Measurements from ENCODE around the gene BFSP2. TPM values are rescaled to one million over a fixed set of nuclear protein-coding genes. Genes with fewer than 3 reads are reported as not detected.

The BFSP2 gene
- total and polyA plus RNA-seq, 4 donors, result 0.14 to 0.35 TPM; not detected in 2

- Histone ChIP-seq H3K9me3 (ENCODE audit: control insufficient read depth in 4 of 4, insufficient read depth in 3 of 4, low read length in 3 of 4) (peaks cover 0 to 8% (median 2%) of the 10 kb centered on the region in 4 donors), H3K36me3 (ENCODE audit: control insufficient read depth in 4 of 4, insufficient read depth in 4 of 4, low read length in 4 of 4) (no peaks in the 10 kb centered on the region), H3K4me1 (ENCODE audit: control insufficient read depth in 5 of 5, insufficient read depth in 5 of 5, low read length in 5 of 5) (no peaks in the 10 kb centered on the region), H3K9ac (ENCODE audit: insufficient read depth in 1 of 2, low read length in 2 of 2) (no peak overlapping the region), H3K4me3 (no peak overlapping the region), H3K27ac (ENCODE audit: low read depth in 1 of 2, low read length in 1 of 2) (no peak overlapping the region), H3K27me3 (ENCODE audit: control insufficient read depth in 3 of 3, insufficient read depth in 3 of 3, low read length in 2 of 3) (no peaks in the 10 kb centered on the region)
- DNase-seq (no peak), ATAC-seq (ENCODE audit: insufficient read depth, low FRiP score) (peak; percentile 35)
- TF ChIP-seq CTCF (IDR thresholded peaks at IDR 0.05; ENCODE audit: control extremely low read depth, extremely low read depth), result peak; percentile 29
- WGBS, 2 donors, result 83 to 89% methylated on average over 1 of the region's 1 CpG
These were observed 88.2 kb downstream of the BFSP2 start for GRCh38 chr3:133487920-133488540.

- Histone ChIP-seq H3K4me1 (ENCODE audit: control insufficient read depth in 5 of 5, insufficient read depth in 5 of 5, low read length in 5 of 5) (no peaks in the 10 kb centered on the region), H3K36me3 (ENCODE audit: control insufficient read depth in 4 of 4, insufficient read depth in 4 of 4, low read length in 4 of 4) (no peaks in the 10 kb centered on the region), H3K9ac (ENCODE audit: insufficient read depth in 1 of 2, low read length in 2 of 2) (no peak overlapping the region), H3K27me3 (ENCODE audit: control insufficient read depth in 3 of 3, insufficient read depth in 3 of 3, low read length in 2 of 3) (no peaks in the 10 kb centered on the region), H3K27ac (ENCODE audit: low read depth in 1 of 2, low read length in 1 of 2) (no peak overlapping the region), H3K4me3 (no peak overlapping the region), H3K9me3 (ENCODE audit: control insufficient read depth in 4 of 4, insufficient read depth in 3 of 4, low read length in 3 of 4) (peaks cover 0 to 8% (median 2%) of the 10 kb centered on the region in 4 donors)
- TF ChIP-seq CTCF (IDR thresholded peaks at IDR 0.05; ENCODE audit: control extremely low read depth, extremely low read depth), result no peak
- DNase-seq (peak in 2 of 3 donors; percentile 29 to 53), ATAC-seq (ENCODE audit: insufficient read depth, low FRiP score) (no peak)
- 61 to 80% methylated on average over 3 of the region's 3 CpGs for WGBS, 2 donors
These were observed 89.0 kb downstream of the BFSP2 start for GRCh38 chr3:133488785-133489367.

GRCh38 chr3:133489466-133490085 lies 89.7 kb downstream of the BFSP2 start:
- no peaks in the 10 kb centered on the region for H3K27me3 ChIP-seq (ENCODE audit: control insufficient read depth in 3 of 3, insufficient read depth in 3 of 3, low read length in 2 of 3)
- no peak for DNase-seq
- WGBS, 2 donors, result 90 to 95% methylated on average over 5 of the region's 5 CpGs
- no peak overlapping the region for H3K4me3 ChIP-seq
- H3K27ac ChIP-seq (ENCODE audit: low read depth in 1 of 2, low read length in 1 of 2), result no peak overlapping the region
- H3K9ac ChIP-seq (ENCODE audit: insufficient read depth in 1 of 2, low read length in 2 of 2), result no peak overlapping the region
- no peaks in the 10 kb centered on the region for H3K4me1 ChIP-seq (ENCODE audit: control insufficient read depth in 5 of 5, insufficient read depth in 5 of 5, low read length in 5 of 5)
- TF ChIP-seq CTCF (IDR thresholded peaks at IDR 0.05; ENCODE audit: control extremely low read depth, extremely low read depth), result no peak
- no peak for ATAC-seq (ENCODE audit: insufficient read depth, low FRiP score)
- peaks cover 0 to 6% (median 2%) of the 10 kb centered on the region in 4 donors for H3K9me3 ChIP-seq (ENCODE audit: control insufficient read depth in 4 of 4, insufficient read depth in 3 of 4, low read length in 3 of 4)
- H3K36me3 ChIP-seq (ENCODE audit: control insufficient read depth in 4 of 4, insufficient read depth in 4 of 4, low read length in 4 of 4), result no peaks in the 10 kb centered on the region

All from lung (tissue), 12 donors.